GM12878 (cell line): Measurements from ENCODE around the gene CFAP61. TPM values are rescaled to one million over a fixed set of nuclear protein-coding genes. Genes with fewer than 3 reads are reported as not detected.

Experiments used
- ATAC-seq: fragments of 200-7000 bp; cut with Tn5 transposase; 3 replicates; pipeline ENCODE4 v1.9.1; 2020; ENCODE audit warnings: mild to moderate bottlenecking, moderate library complexity
- BruUV-seq: library from RNA; stranded (reverse); fragments of 400-500 nt; replicated peaks from 2 replicates; lab custom pipeline; 2021; lab: Mats Ljungman, UMichigan
- CTCF ChIA-PET: fragments of 300-600 bp; sonication (Branson Sonifier 250); formaldehyde crosslinking; extraction: SDS; loops from one replicate; lab custom pipeline; 2021; ENCODE audit warnings: inconsistent platforms; lab: Yijun Ruan, JAX
- POLR2A ChIA-PET: fragments of 350-600 bp; formaldehyde crosslinking; extraction: SDS; loops from one replicate; lab custom pipeline; 2021; ENCODE audit warnings: inconsistent platforms; lab: Charles Lee
- RAD21 ChIA-PET: fragments of 300-600 bp; sonication (Branson Sonifier 250); formaldehyde crosslinking; loops from one replicate; lab custom pipeline; 2023; ENCODE audit warnings: antibody characterized with exemption; ENCODE audit not compliant: unreplicated experiment; lab: Charles Lee
- SMC1A ChIA-PET: fragments of 300-600 bp; sonication (Branson Sonifier 250); formaldehyde crosslinking; loops from one replicate; lab custom pipeline; 2023; ENCODE audit not compliant: unreplicated experiment, uncharacterized antibody; lab: Charles Lee
- DNase-seq: peaks from one replicate; pipeline ENCODE4 v3.0.0-alpha.2; 2011; ENCODE audit warnings: low read depth, low spot score
- FAIRE-seq: peaks from 3 replicates; lab custom pipeline; 2011; peaks lifted over from hg19 to GRCh38; lab: Jason Lieb, UNC
- H2AFZ ChIP-seq: 2 replicates; pipeline ENCODE4 v1.6.0; 2011; ENCODE audit warnings: low read depth, low read length, control low read depth; ENCODE audit not compliant: control insufficient read depth
- H3K27ac ChIP-seq: 2 replicates; pipeline ENCODE4 v1.5.1; 2011; ENCODE audit warnings: control low read depth; ENCODE audit not compliant: control insufficient read depth, insufficient read depth
- H3K27me3 ChIP-seq, 2 experiments: replicated peaks in 1 of 2; 2 replicates each; pipeline versions ENCODE4 v1.6.0 to v1.6.1; 2011; ENCODE audit warnings: low read length in 1 of 2; ENCODE audit not compliant: control insufficient read depth in 2 of 2, insufficient read depth in 2 of 2
- H3K36me3 ChIP-seq, 2 experiments: 2 replicates each; pipeline ENCODE4 v1.5.1; 2011; ENCODE audit warnings: low read length in 1 of 2; ENCODE audit not compliant: control insufficient read depth in 2 of 2, insufficient read depth in 2 of 2
- H3K4me1 ChIP-seq: 2 replicates; pipeline ENCODE4 v1.6.1; 2011; ENCODE audit warnings: mild to moderate bottlenecking, low read length, moderate library complexity, mixed read lengths; ENCODE audit not compliant: control insufficient read depth, insufficient read depth
- H3K4me2 ChIP-seq: 2 replicates; pipeline ENCODE4 v1.6.0; 2011; ENCODE audit warnings: control low read depth; ENCODE audit not compliant: control insufficient read depth, insufficient read depth
- H3K4me3 ChIP-seq: fragments of 200-600 bp; sonication (generic); 2 replicates; pipeline ENCODE4 v1.5.1; 2016
- H3K79me2 ChIP-seq: 2 replicates; pipeline ENCODE4 v1.6.0; 2011; ENCODE audit warnings: low read length; ENCODE audit not compliant: control insufficient read depth, insufficient read depth
- H3K9ac ChIP-seq: 2 replicates; pipeline ENCODE4 v1.8.0; 2011; ENCODE audit warnings: low read length, control low read depth, mixed read lengths; ENCODE audit not compliant: control insufficient read depth, insufficient read depth
- H3K9me3 ChIP-seq: replicated peaks from 3 replicates; pipeline ENCODE4 v1.5.1; 2011; ENCODE audit warnings: mild to moderate bottlenecking, low read length; ENCODE audit not compliant: control insufficient read depth, insufficient read depth
- H4K20me1 ChIP-seq: 2 replicates; pipeline ENCODE4 v1.6.0; 2011; ENCODE audit not compliant: control insufficient read depth, insufficient read depth
- BHLHE40 ChIP-seq, 2 experiments: fragments of 450-650 bp in 1 of 2; IDR thresholded peaks; 2 replicates each; pipeline ENCODE4 v1.6.1; 2011 to 2017; ENCODE audit warnings: low read depth in 2 of 2, borderline replicate concordance in 1 of 2, improper control_type of control experiment in 1 of 2, low read length in 1 of 2, mild to moderate bottlenecking in 1 of 2
- CBX3 ChIP-seq: fragments of 200-600 bp; sonication (generic); IDR thresholded peaks from 2 replicates; pipeline ENCODE4 v1.6.1; 2016; ENCODE audit warnings: low read depth, borderline replicate concordance
- GABPA ChIP-seq: IDR thresholded peaks from 2 replicates; pipeline ENCODE4 v1.6.1; 2014; ENCODE audit warnings: antibody characterized with exemption, low read depth, mild to moderate bottlenecking, inconsistent platforms
- GATAD2B ChIP-seq: fragments of 450-650 bp; conservative IDR thresholded peaks from 2 replicates; pipeline ENCODE4 v1.6.1; 2017; ENCODE audit warnings: low read depth, mild to moderate bottlenecking, moderate library complexity
- MYC ChIP-seq: IDR thresholded peaks from 2 replicates; pipeline ENCODE4 v1.6.1; 2011; ENCODE audit warnings: mild to moderate bottlenecking, low read length, moderate library complexity, inconsistent platforms; ENCODE audit not compliant: insufficient read depth, insufficient replicate concordance, insufficient read length, severe bottlenecking
- NR2C2 ChIP-seq: IDR thresholded peaks from 2 replicates; pipeline ENCODE4 v1.6.1; 2011; ENCODE audit warnings: borderline replicate concordance, low read depth; ENCODE audit not compliant: control insufficient read depth, insufficient read length
- RAD21 ChIP-seq: IDR thresholded peaks from 2 replicates; pipeline ENCODE4 v1.6.1; 2011; ENCODE audit warnings: mild to moderate bottlenecking, low read depth, low read length, moderate library complexity; ENCODE audit not compliant: insufficient read depth
- ZBED1 ChIP-seq: IDR thresholded peaks from 2 replicates; pipeline ENCODE4 v1.6.1; 2016; ENCODE audit warnings: borderline replicate concordance
- WGBS: methylation state at CpG from one replicate; pipeline ENCODE4 v1.1.6; 2016; ENCODE audit warnings: low lambda C conversion rate; ENCODE audit not compliant: insufficient replicate concordance, insufficient coverage; ENCODE audit errors: missing lambda C conversion rate; 5-methylcytosine and 5-hydroxymethylcytosine counted together
- in situ Hi-C: fragments of 300-500 bp; cut with MboI; formaldehyde crosslinking; loops from 9 replicates; pipeline ENCODE4 v1.14.3; 2018; ENCODE audit warnings: mixed read lengths
- intact Hi-C: fragments of 100-400 bp; cut with micrococcal nuclease; formaldehyde crosslinking; loops from one replicate; pipeline ENCODE4 v1.14.2; 2022; ENCODE audit not compliant: unreplicated experiment
- polyA plus RNA-seq, 11 experiments: library from polyadenylated mRNA; depleted of rRNA in 4 of 11; unstranded in 6 of 11; stranded (reverse) in 5 of 11; fragments of >200 nt; fragmentation: Nextera tagmentation in 4 of 11; fragmentation: Illumina TruSeq in 1 of 11; extraction: Ambion mirVana in 4 of 11; extraction: Trizol in 1 of 11; gene quantifications; 1 replicate in 1 of 11; 2 replicates in 10 of 11; pipeline versions ENCODE4 v1.2.1 to v1.2.3, GENCODE V29; 2011 to 2016; ENCODE audit warnings: inconsistent platforms in 2 of 11, missing spikeins in 2 of 11, low read depth in 1 of 11
- total RNA-seq, 4 experiments: library from RNA; depleted of rRNA in 3 of 4; stranded (reverse); fragments of >200 nt in 3 of 4; fragmentation: Illumina TruSeq in 1 of 4; extraction: Trizol in 1 of 4; gene quantifications; 2 replicates each; pipeline versions ENCODE4 v1.2.1 to v1.2.3, GENCODE V29; 2013 to 2021
- TF ChIP-seq, protein P1 (sequence below): fragments of 450-650 bp; IDR thresholded peaks from 2 replicates; pipeline ENCODE4 v1.6.1; 2017; ENCODE audit warnings: mild to moderate bottlenecking, moderate library complexity
- TF ChIP-seq, protein P2 (sequence below): fragments of 450-650 bp; IDR thresholded peaks from 2 replicates; pipeline ENCODE4 v1.6.1; 2018; ENCODE audit warnings: borderline replicate concordance, mild to moderate bottlenecking; ENCODE audit not compliant: partially characterized antibody
- TF ChIP-seq, protein P3 (sequence below): IDR thresholded peaks from 2 replicates; pipeline ENCODE4 v1.6.1; 2012; ENCODE audit warnings: low read depth, low read length, improper control_type of control experiment
- TF ChIP-seq, protein P4 (sequence below): IDR thresholded peaks from 2 replicates; pipeline ENCODE4 v1.6.1; 2012; ENCODE audit warnings: mild to moderate bottlenecking, low read depth, low read length

The CFAP61 gene
- total and polyA plus RNA-seq, 10 of the 15 experiments (the other 5 are each of a cell fraction or from before 2014, with no cell fraction given): 0.11 to 0.41 (median 0.24) TPM; not detected in 7

DNA sequence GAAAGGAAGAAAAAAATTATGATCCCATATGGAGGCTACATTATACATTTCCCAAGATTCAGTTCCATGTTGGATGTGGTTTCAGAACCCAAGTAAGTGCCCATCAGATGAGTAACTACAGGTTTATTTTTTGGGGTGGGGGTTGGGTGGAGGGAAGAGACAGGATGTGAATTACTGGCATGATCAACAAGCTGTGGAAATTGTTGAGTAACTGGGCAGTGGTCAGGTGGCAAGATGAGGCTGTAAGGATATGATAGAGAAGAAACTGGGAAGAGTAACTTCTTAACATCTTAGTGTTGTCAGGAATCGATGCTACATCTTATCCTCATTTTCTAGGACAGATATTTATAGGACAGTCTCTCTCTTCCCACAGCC lies 153.5 kb downstream of the CFAP61 start:
- Histone ChIP-seq H3K27me3 (peaks cover 0 to 2% of the 10 kb centered on the region in 2 experiments; a peak in 2 of 4 replicates), H2AFZ (no peak overlapping the region), H4K20me1 (no peaks in the 10 kb centered on the region), H3K4me3 (no peak overlapping the region), H3K9ac (no peak overlapping the region), H3K79me2 (no peaks in the 10 kb centered on the region), H3K27ac (no peak overlapping the region)
- in situ Hi-C loops: no loop called here
- no peak for FAIRE-seq
- ATAC-seq: no peak
- RAD21 ChIA-PET: no interaction called here
- CTCF ChIA-PET: interaction anchor here (2.7 kb wide), 1 partner anchor 32 kb away, joined by 9 read pairs; no protein-coding TSS in a partner anchor
- WGBS: 58% methylated on average over 1 of the region's 1 CpG
- TF ChIP-seq GABPA: no peak
- TF ChIP-seq NR2C2: no peak
- TF ChIP-seq, protein P1, sequence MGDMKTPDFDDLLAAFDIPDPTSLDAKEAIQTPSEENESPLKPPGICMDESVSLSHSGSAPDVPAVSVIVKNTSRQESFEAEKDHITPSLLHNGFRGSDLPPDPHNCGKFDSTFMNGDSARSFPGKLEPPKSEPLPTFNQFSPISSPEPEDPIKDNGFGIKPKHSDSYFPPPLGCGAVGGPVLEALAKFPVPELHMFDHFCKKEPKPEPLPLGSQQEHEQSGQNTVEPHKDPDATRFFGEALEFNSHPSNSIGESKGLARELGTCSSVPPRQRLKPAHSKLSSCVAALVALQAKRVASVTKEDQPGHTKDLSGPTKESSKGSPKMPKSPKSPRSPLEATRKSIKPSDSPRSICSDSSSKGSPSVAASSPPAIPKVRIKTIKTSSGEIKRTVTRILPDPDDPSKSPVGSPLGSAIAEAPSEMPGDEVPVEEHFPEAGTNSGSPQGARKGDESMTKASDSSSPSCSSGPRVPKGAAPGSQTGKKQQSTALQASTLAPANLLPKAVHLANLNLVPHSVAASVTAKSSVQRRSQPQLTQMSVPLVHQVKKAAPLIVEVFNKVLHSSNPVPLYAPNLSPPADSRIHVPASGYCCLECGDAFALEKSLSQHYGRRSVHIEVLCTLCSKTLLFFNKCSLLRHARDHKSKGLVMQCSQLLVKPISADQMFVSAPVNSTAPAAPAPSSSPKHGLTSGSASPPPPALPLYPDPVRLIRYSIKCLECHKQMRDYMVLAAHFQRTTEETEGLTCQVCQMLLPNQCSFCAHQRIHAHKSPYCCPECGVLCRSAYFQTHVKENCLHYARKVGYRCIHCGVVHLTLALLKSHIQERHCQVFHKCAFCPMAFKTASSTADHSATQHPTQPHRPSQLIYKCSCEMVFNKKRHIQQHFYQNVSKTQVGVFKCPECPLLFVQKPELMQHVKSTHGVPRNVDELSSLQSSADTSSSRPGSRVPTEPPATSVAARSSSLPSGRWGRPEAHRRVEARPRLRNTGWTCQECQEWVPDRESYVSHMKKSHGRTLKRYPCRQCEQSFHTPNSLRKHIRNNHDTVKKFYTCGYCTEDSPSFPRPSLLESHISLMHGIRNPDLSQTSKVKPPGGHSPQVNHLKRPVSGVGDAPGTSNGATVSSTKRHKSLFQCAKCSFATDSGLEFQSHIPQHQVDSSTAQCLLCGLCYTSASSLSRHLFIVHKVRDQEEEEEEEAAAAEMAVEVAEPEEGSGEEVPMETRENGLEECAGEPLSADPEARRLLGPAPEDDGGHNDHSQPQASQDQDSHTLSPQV: no peak
- no peak for TF ChIP-seq BHLHE40 (IDR thresholded peaks at IDR 0.05; ENCODE audit: borderline replicate concordance in 1 of 2, low read depth in 2 of 2, low read length in 1 of 2)
- TF ChIP-seq, protein P2, sequence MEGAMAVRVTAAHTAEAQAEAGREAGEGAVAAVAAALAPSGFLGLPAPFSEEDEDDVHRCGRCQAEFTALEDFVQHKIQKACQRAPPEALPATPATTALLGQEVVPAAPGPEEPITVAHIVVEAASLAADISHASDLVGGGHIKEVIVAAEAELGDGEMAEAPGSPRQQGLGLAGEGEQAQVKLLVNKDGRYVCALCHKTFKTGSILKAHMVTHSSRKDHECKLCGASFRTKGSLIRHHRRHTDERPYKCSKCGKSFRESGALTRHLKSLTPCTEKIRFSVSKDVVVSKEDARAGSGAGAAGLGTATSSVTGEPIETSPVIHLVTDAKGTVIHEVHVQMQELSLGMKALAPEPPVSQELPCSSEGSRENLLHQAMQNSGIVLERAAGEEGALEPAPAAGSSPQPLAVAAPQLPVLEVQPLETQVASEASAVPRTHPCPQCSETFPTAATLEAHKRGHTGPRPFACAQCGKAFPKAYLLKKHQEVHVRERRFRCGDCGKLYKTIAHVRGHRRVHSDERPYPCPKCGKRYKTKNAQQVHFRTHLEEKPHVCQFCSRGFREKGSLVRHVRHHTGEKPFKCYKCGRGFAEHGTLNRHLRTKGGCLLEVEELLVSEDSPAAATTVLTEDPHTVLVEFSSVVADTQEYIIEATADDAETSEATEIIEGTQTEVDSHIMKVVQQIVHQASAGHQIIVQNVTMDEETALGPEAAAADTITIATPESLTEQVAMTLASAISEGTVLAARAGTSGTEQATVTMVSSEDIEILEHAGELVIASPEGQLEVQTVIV: no peak
- TF ChIP-seq CBX3: no peak
- no peak for TF ChIP-seq RAD21
- TF ChIP-seq ZBED1: no peak
- TF ChIP-seq, protein P3, sequence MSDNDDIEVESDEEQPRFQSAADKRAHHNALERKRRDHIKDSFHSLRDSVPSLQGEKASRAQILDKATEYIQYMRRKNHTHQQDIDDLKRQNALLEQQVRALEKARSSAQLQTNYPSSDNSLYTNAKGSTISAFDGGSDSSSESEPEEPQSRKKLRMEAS: no peak
- TF ChIP-seq GATAD2B: no peak
- no peak for TF ChIP-seq MYC
- TF ChIP-seq, protein P4, sequence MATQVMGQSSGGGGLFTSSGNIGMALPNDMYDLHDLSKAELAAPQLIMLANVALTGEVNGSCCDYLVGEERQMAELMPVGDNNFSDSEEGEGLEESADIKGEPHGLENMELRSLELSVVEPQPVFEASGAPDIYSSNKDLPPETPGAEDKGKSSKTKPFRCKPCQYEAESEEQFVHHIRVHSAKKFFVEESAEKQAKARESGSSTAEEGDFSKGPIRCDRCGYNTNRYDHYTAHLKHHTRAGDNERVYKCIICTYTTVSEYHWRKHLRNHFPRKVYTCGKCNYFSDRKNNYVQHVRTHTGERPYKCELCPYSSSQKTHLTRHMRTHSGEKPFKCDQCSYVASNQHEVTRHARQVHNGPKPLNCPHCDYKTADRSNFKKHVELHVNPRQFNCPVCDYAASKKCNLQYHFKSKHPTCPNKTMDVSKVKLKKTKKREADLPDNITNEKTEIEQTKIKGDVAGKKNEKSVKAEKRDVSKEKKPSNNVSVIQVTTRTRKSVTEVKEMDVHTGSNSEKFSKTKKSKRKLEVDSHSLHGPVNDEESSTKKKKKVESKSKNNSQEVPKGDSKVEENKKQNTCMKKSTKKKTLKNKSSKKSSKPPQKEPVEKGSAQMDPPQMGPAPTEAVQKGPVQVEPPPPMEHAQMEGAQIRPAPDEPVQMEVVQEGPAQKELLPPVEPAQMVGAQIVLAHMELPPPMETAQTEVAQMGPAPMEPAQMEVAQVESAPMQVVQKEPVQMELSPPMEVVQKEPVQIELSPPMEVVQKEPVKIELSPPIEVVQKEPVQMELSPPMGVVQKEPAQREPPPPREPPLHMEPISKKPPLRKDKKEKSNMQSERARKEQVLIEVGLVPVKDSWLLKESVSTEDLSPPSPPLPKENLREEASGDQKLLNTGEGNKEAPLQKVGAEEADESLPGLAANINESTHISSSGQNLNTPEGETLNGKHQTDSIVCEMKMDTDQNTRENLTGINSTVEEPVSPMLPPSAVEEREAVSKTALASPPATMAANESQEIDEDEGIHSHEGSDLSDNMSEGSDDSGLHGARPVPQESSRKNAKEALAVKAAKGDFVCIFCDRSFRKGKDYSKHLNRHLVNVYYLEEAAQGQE: no peak
- TF ChIP-seq, all 136 proteins: peak for 0
- intact Hi-C loops: no loop called here
- H3K9me3 ChIP-seq: no peaks in the 10 kb centered on the region; the same call in 2 of the 3 replicates
- H3K4me2 ChIP-seq: no peak overlapping the region
- no TSS peak for BruUV-seq
- no peak for DNase-seq
- H3K36me3 ChIP-seq: no peaks in the 10 kb centered on the region
- POLR2A ChIA-PET: no interaction called here
- SMC1A ChIA-PET: no interaction called here
- H3K4me1 ChIP-seq: no peaks in the 10 kb centered on the region; the same call in 1 of the 2 replicates
